Measurements from ENCODE around the gene TENM3.

TENM3 gene

GRCh38 chr4:182291597-182292270 is 48.5 kb downstream of the TENM3 start:
- DNase-seq: no peak

- DNase-seq: no peak
Measured at GRCh38 chr4:182292612-182293011, 49.4 kb downstream of the TENM3 start.

DNA sequence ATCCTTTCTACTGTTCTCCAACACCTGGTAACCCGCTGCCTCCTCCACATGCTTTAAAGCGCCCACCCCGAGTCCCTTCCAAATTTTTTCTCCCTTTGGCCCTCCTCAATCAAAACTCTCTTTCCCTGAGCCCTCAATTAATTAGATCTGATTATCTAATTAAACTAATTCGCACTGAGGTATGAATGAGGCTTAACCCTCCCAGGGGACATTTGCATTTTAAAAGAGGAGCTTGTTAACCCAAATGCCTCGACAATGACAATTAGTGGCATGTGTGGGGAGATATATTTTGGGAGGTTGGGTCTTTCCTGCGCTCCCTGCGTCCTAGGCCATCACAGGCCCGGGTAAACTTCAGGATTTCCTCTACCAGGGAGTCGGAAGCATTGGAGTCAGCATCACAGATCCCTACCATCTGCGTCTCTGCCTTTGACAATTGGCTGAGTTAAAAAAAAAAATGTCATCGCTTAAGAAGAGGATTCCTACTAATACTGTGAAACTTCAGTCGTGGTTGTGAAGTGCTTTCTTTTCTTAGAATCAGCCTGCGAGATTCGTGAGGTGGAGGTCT is 50.6 kb downstream of the TENM3 start:
- no peak for DNase-seq

GRCh38 chr4:182294451-182294850 is 51.2 kb downstream of the TENM3 start:
- no peak for DNase-seq

- DNase-seq: no peak
Measured at GRCh38 chr4:182297659-182298058, 54.5 kb downstream of the TENM3 start.

- DNase-seq: no peak
Measured at GRCh38 chr4:182301736-182302135, 58.5 kb downstream of the TENM3 start.

DNA sequence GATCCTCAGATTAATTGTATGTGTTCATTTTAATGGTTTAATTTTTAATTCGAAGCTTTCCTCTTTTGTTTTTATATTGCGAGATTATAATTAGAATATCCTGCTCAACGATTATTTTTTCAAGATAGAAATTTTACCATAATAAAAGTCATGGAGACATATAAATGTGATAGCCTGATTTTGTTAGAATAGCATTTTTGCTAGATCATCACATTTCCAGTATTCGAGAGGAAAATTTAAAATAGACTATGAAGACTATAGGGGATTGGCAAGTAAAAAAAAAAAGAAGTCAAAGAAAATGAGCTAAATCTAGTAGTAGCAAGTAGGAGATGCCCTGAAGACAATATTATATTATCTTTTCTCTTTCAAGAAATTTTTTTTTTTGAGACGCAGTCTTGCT is 60.6 kb downstream of the TENM3 start:
- DNase-seq: no peak

DNA sequence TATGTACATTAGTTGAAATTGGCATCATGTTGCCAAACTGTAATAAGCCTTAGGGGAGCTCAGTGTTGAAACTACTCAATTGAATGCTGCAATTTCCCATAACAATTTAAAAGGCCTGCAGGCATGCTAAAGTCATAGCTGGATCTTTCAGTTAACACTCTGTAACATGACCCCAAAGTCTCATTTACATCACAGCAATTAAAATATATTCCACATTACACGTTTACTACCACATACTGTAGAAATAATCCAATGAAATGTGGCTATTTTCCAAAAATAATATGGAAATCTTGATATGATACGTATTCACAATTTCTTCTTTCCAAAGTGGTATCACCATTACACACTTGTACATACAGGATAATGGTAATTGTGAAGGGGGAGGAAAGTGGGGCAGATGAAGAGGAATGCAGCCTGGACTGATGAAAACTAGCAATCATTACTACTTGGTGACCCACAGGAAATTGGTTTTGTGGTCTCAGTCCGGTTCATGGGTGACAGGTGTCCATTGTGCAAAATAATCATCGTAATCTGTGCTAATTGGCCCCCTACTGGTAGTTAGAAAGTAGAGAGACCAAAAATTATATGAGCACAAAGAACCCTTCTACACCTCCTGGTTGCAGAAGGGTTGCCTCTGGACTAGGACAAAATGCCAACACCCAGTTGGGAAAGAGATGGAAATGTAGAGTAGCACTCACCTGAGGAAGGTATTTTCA is 63.7 kb downstream of the TENM3 start:
- DNase-seq: no peak

- DNase-seq: no peak
Measured at GRCh38 chr4:182307746-182308145, 64.5 kb downstream of the TENM3 start.

GRCh38 chr4:182309877-182310276 is 66.7 kb downstream of the TENM3 start:
- no peak for DNase-seq

GRCh38 chr4:182310316-182310715 is 67.1 kb downstream of the TENM3 start:
- DNase-seq: no peak

- no peak for DNase-seq
Measured at GRCh38 chr4:182310962-182311361, 67.8 kb downstream of the TENM3 start.

GRCh38 chr4:182314537-182314936 is 71.3 kb downstream of the TENM3 start:
- no peak for DNase-seq

- no peak for DNase-seq
Measured at GRCh38 chr4:182318256-182318655, 75.1 kb downstream of the TENM3 start.

- no peak for DNase-seq
Measured at GRCh38 chr4:182320092-182320491, 76.9 kb downstream of the TENM3 start.

DNA sequence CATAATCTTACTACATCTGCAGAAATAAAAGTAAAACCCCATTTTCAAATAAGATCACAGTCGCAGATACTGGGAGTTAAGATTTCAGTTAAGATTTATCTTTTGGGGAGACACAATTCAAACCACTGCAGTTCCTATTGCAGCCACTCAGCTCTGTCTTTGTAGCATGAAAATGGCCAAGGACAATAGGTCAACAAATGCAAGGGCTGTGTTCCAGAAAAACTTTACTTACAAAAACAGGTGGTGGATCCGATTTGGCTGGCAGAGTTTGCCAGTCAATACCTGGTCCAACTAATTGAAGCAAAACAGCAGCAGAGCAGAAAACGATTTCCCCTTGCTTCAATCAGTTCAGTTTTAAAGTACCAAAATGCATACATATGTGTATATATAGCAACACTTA is 77.4 kb downstream of the TENM3 start:
- no peak for DNase-seq

DNA sequence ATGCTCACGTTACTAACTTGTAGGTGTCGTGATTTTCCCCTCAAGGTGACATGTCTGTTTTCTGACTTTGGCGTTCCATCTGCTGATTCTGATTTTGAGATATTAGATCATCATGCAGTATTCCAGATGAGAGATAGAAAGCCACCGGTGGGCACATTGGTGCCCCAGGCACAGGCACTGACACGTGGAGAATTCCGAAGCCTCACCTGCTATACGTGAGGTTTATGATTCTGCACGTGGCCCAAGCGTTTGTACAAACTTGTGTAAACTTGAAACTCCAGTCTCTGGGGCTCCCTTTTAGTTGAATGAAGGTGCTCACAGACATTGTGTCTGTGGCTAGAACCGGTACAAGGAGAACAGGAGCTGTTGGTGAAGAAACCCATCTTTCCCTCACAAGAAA is 81.1 kb downstream of the TENM3 start:
- no peak for DNase-seq

- DNase-seq: no peak
Measured at GRCh38 chr4:182325397-182325796, 82.2 kb downstream of the TENM3 start.

- DNase-seq: no peak
Measured at GRCh38 chr4:182325848-182326255, 82.7 kb downstream of the TENM3 start.

- no peak for DNase-seq
Measured at GRCh38 chr4:182328505-182328904, 85.3 kb downstream of the TENM3 start.

- no peak for DNase-seq
Measured at GRCh38 chr4:182337366-182337765, 94.2 kb downstream of the TENM3 start.

DNA sequence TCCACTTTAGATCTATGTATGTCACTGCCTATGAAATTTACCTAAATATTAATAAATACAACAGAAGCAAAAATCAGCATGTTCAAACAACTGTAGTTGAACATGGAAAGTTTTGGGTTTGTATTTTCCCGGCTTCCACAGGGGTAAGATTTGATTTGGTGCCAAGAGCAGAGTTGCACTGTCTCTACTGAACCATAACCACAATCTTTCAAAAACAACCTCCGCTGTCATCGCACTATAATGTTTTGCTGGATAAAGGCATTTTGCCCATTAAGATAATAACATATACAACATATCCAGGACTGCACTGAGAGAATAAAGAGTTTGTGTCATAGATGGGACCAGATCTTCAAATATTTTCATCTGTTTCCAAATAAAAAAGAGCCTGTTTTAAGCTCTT is 94.9 kb downstream of the TENM3 start:
- no peak for DNase-seq

DNA sequence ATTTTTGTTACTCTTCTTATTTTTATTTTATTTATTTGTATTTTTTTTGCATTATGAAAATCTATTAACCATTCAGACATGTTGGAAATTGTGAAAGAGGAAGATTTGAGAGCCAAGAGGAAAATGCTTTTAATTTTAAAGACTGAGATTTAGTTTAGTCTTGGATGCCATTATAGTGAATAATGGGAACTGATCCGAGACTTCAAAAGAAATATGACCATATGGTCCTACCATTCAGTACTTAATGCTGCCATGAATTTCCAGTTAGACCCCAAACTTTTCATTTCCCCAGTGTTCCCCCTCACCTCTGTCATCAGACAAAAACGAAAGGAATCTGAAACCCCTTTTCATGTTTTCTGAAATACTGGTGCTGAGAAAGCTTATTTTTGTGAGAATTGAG is 95.5 kb downstream of the TENM3 start:
- DNase-seq: no peak

DNA sequence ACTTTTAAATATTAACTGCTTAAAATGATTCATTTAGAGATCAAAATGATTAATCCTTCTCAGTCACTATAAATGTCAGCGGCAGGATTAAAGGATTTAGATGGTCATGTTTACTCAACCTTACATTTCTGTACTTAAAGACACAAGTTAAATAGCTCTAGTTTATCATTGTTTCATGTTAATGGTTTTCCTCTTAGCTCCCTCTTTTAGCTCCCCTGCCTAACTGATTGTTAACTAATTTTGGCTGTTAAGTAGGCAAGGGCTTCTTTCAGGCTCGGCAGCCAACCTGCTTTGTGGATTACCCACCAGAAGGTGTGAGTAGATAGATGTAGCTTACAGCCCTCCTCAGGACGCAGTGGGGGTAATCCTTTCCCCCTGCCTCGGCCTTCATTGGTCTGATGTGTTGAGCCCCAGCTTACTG is 96.0 kb downstream of the TENM3 start:
- no peak for DNase-seq
